HG02642 (cell line): Measurements from ENCODE around the gene MRPL28.
"Not testable (repeated sequence)": the region's sequence is repeated elsewhere in the genome, so short reads cannot be mapped to it uniquely, and the experiment has no call there.

Source experiments
- ATAC-seq: cut with Tn5 transposase; IDR thresholded peaks from one replicate; pipeline ENCODE4 v1.9.1; 2021; ENCODE audit warnings: mild to moderate bottlenecking; ENCODE audit not compliant: unreplicated experiment, poor library complexity

Gene MRPL28

GRCh38 chr16:392450-393030, 22.2 kb upstream of the MRPL28 start:
- no peak for ATAC-seq

DNA sequence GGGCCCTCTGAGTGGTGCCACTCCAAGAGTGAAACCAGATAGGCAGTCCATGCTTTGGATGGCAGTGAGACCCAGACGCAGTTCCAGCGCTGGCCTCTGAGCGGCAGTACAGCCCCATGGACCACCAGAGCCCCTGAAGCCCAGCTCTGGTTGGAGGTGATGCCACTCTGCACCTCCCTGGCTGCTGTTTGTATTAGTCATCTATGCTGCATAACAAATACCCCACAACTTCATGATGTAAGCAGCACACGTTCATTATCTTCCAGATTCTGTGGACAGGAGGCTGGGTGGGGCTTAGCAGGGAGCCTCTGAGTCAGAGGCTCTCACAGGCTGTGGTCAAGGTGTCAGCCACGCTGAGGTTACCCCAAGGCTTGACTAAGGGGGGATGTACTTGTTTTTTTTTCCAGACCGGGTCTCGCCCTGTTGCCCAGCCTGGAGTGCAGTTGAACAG, 21.6 kb upstream of the MRPL28 start:
- no peak for ATAC-seq

- no peak for ATAC-seq
Observed at GRCh38 chr16:389352-389751, 19.0 kb upstream of the MRPL28 start.

DNA sequence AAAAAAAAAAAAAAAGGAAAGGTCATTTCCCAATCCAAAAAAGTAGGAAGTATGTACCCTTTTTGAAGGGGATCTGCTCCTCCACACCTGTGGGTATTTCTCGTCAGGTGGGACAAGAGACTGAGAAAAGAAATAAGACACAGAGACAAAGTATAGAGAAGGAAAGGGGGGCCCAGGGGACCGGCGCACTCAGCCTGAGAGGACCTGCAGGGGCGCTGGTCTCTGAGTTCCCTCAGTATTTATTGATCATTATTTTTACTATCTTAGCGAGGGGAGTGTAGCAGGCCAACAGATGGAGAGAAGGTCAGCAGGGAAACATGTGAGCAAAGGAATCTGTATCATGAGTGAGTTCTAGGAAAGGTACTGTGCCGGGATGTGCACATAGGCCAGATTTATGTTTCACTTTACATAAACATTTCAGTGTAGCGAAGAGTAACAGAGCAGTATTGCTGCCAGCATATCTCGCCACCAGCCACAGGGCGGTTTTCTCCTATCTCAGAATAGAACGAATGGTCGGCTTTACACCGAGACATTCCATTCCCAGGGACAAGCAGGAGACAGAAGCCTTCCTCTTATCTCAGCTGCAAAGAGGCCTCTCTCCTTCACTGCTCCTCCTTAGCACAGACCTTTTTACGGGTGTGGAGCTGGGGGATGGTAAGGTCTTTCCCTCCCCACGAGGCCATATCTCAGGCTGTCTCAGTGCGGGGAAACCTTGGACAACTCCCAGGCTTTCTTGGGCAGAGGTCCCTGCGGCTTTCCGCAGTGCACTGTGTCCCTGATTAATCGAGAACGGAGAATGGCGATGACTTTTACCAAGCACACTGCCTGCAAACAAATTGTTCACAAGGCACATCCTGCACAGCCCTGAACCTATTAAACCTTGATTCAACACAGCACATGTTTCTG, 17.7 kb upstream of the MRPL28 start:
- ATAC-seq: not testable (repeated sequence)

DNA sequence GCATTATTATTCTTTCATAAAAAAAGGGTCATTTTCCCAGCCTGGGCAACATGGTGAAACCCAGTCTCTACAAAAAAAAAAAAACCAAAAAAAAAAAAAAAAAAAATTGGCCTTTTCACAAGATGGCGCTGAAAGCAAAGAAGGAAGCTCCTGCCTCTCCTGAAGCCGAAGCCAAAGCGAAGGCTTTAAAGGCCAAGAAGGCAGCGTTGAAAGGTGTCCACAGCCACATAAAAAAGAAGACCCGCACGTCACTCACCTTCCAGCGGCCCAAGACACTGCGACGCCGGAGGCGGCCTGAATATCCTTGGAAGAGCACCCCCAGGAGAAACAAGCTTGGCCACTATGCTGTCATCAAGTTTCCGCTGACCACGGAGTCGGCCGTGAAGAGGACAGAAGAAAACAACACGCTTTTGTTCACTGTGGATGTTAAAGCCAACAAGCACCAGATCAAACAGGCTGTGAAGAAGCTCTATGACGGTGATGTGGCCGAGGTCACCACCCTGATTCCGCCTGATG, 16.4 kb upstream of the MRPL28 start:
- ATAC-seq: no peak

DNA sequence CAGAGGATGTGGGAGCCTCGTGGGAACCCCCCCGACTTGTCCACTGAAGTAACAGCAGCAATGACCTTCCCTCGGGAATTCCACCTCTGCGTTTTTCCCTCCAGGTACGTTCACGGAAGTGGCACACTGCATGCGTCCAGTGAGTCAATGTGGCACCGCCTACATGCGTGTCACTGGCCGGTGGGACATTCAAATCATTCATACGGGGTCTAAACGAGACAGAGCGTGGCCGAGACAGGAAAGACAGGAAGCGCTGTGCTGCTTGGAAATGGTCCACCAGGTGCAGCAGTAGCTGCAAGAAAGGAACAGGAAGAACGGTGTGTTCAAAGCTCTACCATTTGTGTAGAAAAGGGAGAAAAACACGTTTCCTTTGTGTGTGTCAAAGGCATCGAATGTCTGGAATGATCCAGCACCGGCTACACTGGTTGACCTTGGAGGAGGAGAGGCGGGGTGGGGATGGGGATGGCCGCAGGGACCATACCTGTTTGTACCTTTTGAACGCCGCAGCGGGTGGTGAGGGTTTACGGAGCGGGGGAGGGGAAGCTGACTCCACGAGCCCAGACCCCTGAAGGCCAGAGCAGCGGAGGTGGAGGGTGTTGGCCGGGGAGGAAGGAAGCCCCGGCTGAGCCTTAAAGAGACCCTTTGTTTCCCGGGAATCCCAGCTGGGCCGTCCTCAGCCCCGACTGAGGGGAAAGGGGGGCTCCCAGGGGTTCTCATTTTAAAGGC, 13.2 kb upstream of the MRPL28 start:
- no peak for ATAC-seq

DNA sequence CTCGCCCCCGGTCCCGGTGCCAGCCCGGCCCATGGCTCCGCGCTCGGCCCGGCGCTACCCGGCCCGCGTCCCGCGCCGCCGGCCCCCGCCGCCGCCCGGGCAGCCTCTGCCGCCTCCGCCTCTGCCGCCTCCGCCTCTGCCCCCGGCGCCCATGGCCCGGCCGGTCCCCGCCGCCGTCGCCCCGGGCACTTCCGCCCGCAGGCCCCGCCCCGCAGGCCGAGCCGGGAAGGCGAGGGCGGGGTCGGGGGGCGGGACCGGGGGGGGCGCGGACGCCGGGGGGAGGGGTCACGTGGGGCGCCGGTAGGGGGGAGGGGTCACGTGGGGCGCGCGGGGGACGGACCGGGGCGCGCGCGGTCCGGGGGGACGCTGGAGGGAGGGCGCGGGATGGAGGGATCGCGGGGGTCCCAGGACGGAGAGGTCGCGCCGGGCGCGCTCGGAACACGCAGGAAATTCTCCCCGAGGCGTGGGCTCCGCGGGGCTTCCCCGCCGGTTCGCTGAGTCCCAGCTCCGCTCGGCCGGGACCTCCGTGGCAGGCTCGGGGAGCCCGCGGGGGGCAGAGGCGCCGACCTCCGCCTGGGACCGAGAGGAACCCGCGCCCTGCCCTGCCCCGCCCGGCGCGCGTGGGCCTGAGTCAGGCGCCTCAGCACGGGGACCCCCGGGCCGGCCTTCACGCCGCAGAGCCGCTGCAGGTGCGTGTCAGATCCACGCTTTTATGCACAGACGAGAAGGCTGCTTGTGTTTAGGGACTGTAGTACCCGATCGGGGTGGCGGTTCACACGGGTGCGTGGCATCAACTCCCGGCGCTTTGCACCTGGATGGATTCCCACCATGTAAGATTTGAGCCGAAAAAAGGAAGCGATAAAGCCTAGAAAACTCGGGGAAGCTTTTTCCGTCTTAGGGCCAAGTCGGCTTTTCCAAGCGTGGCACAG, 11.7 kb upstream of the MRPL28 start, which contains the start of gene PGAP6:
Gene PGAP6, minus strand, starts transcription at position 190 of the 929 bp plus-strand sequence. Its CDS starts 157 bp downstream, at position 33.
- ATAC-seq: peak; percentile 62

DNA sequence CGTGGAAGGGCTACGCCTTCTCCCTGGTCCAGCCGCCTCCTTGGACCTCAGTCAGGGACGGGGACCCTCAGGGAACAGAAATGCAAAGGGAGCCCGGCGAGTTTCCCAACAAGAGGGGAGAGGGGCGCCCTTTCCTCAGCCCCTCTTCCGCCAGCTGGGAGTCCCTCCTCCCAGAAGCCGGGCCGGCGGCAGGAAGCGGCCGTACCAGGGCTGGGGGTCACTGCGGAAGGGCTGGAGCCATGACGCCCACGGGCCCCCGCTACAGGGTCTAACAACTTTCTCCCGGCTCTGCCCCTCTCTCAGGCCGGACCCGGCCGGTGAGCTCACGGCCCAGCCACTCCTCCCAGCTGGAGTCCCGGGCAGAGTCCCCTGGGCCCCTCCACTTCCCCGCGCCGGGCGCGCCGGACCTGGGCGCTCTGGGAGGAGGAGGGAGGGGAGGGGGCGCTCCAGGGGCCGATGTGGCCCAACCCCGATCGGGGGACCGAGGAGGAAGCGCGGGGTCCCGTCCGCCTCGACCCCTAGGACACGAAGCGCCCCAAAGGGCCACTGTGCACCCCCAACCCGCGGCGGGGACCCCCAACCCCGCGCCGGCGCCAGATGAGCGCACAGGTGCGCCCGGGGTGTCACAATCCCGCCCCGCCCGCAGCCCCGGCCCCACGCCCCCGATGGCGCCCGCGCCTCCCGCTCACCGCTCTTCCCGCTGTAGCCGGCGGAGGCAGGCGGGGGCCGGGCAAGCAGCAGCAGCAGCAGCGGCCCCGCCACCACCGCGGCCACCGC, 10.9 kb upstream of the MRPL28 start:
- ATAC-seq: peak; percentile 37

GRCh38 chr16:380762-381011, 10.3 kb upstream of the MRPL28 start:
- ATAC-seq: no peak

DNA sequence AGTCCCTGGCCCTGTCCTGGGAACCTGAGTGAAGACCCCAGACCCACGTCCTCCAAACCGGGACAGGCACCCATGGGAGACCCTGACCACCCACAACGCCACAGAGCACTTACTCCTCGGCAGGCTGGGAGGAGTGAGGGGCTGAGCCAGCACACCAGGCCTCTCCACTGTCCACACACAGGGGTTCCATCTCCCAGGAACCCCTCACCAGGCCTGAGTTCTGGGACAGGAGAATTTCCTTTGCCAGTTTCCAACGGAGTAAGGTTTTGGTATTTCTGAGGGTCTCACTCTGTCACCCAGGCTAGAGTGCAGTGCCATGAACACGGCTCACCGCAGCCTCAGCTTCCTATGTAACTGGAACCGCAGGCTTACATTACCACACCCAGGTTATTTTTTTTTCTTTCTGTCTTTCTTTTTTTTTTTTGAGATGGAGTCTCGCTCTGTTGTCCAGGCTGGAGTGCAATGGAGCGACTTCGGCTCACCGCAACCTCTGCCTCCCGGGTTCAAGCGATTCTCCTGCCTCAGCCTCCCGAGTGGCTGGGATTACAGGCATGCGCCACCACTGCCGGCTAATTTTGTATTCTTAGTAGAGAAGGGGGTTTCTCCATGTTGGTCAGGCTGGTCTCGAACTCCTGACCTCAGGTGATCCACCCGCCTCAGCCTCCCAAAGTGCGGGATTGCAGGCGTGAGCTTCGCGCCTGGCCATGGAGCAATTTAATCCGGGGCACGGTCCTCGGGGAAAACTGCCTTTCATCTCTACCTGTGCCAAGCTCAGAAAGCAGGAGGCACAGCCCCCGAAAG, 9.8 kb upstream of the MRPL28 start:
- ATAC-seq: no peak

GRCh38 chr16:379183-379960, 9.0 kb upstream of the MRPL28 start:
- ATAC-seq: no peak

DNA sequence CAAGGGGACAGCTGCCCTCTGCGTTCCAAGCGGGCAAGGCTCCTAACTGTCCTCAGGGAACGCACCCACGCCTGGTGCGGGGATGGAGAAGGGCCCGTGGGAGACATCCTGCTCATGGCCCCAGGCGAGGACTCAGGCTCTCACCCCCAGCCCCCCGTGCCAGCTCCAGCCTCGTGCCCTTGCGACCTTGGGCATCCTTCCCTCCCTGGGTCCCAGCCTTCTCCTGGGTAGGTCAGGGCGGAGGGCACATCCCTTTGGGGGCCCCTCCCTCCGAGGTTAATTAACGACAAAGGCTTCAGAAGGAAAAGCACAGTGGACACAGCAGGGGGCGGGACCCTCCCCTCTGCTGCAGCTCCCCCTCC, 8.5 kb upstream of the MRPL28 start:
- no peak for ATAC-seq

DNA sequence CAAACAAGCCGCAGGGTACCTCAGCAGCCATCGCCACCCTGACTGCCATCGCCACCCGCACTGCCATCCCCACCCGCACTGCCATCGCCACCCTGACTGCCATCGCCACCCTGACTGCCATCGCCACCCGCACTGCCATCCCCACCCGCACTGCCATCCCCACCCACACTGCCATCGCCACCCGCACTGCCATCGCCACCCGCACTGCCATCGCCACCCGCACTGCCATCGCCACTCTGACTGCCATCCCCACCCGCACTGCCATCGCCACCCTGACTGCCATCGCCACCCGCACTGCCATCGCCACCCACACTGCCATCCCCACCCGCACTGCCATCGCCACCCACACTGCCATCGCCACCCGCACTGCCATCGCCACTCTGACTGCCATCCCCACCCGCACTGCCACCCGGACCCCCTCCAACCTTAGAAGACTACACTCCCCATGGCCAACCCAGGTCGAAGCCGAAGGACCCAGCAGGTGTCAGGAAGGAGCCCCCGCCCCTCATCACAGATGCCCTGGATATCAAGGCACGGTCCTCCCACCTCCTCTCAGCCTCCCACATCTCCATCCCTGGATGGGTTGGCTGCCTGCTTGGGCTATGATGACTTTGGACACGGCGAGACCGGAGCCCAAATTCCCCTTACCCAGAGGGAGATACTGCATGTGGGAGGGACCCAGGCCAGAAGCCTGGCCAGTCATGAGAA, 7.9 kb upstream of the MRPL28 start:
- not testable (repeated sequence) for ATAC-seq

- ATAC-seq: no peak
Observed at GRCh38 chr16:377419-377951, 7.1 kb upstream of the MRPL28 start.

- no peak for ATAC-seq
Observed at GRCh38 chr16:376817-377418, 6.6 kb upstream of the MRPL28 start.
